SK-N-SH treated with all-trans-retinoic acid at 6 μM for 48 hours (cell line): ENCODE results near the gene WFDC5.

ENCODE experiments used
- GLIS3 ChIP-seq: fragments of 250-450 bp; sonication (Bioruptor Pico); IDR thresholded peaks from 2 replicates; pipeline ENCODE4 v1.5.0; 2020; ENCODE audit warnings: mild to moderate bottlenecking, moderate library complexity
- ISL1 ChIP-seq: fragments of 250-450 bp; sonication (Bioruptor Pico); IDR thresholded peaks from 2 replicates; pipeline ENCODE4 v2.1.2; 2022; ENCODE audit warnings: mild to moderate bottlenecking, moderate library complexity
- RARB ChIP-seq: fragments of 250-450 bp; sonication (Bioruptor Pico); IDR thresholded peaks from 2 replicates; pipeline ENCODE4 v1.8.0; 2021; ENCODE audit warnings: mild to moderate bottlenecking, moderate library complexity
- ZFP3 ChIP-seq: fragments of 250-450 bp; sonication (Bioruptor Pico); IDR thresholded peaks from 2 replicates; pipeline ENCODE4 v1.5.0; 2020; ENCODE audit warnings: mild to moderate bottlenecking, moderate library complexity
- ZFP30 ChIP-seq: fragments of 450-650 bp; formaldehyde crosslinking; IDR thresholded peaks from 2 replicates; pipeline ENCODE4 v1.5.0; 2022; ENCODE audit warnings: mild to moderate bottlenecking, moderate library complexity
- ZNF565 ChIP-seq: fragments of 450-650 bp; formaldehyde crosslinking; conservative IDR thresholded peaks from 2 replicates; pipeline ENCODE4 v1.5.0; 2020; ENCODE audit warnings: low read depth, mild to moderate bottlenecking, moderate library complexity
- ZNF8 ChIP-seq: fragments of 450-650 bp; formaldehyde crosslinking; IDR thresholded peaks from 2 replicates; pipeline ENCODE4 v1.5.0; 2020; ENCODE audit warnings: mild to moderate bottlenecking, moderate library complexity
- TF ChIP-seq, protein P1 (sequence below): fragments of 250-450 bp; sonication (Bioruptor Pico); IDR thresholded peaks from 2 replicates; pipeline ENCODE4 v1.8.0; 2020; ENCODE audit warnings: mild to moderate bottlenecking, moderate library complexity, borderline replicate concordance
- TF ChIP-seq, protein P2 (sequence below): fragments of 250-450 bp; sonication (Bioruptor Pico); IDR thresholded peaks from 2 replicates; pipeline ENCODE4 v1.5.1; 2020; ENCODE audit warnings: low read depth, mild to moderate bottlenecking, moderate library complexity

DNA sequence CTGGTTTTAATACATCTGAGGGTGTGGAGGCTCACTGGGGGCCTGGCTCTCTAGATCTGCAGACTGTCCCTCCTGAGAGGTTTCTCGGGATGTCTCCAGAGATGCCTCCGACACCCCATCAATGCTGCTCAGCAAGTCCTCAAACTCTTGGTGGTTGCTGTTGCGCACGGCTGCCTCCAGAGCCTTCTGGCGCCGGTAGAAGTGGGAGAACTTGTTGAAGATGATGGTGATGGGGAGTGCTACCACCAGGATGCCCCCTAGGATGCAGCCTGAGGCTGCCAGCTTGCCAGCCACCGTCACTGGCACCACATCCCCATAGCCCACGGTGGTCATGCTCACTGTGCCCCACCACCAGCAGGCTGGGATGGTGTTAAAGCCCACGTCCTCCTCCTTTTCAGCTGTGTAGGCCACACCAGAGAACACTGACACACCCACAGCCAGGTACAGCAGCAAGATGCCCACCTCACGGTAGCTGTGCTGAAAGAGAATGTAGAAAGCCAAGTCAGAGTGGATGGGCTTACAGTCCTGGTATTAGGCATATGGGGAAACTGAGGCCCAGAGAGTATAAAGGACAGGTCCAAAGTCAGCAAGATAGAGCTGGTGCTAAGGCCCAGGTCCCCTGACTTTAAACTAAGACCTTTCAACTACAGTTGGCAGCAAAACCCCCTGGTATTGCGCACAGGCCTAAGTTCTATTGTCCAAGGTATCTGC, 20.0 kb downstream of the WFDC5 start:
- TF ChIP-seq GLIS3 (CRISPR knock-in tag): no peak
- TF ChIP-seq ZFP3 (CRISPR knock-in tag): no peak
- TF ChIP-seq, protein P1, sequence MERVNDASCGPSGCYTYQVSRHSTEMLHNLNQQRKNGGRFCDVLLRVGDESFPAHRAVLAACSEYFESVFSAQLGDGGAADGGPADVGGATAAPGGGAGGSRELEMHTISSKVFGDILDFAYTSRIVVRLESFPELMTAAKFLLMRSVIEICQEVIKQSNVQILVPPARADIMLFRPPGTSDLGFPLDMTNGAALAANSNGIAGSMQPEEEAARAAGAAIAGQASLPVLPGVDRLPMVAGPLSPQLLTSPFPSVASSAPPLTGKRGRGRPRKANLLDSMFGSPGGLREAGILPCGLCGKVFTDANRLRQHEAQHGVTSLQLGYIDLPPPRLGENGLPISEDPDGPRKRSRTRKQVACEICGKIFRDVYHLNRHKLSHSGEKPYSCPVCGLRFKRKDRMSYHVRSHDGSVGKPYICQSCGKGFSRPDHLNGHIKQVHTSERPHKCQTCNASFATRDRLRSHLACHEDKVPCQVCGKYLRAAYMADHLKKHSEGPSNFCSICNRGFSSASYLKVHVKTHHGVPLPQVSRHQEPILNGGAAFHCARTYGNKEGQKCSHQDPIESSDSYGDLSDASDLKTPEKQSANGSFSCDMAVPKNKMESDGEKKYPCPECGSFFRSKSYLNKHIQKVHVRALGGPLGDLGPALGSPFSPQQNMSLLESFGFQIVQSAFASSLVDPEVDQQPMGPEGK (CRISPR knock-in tag): no peak
- no peak for TF ChIP-seq ZNF8 (CRISPR knock-in tag)
- TF ChIP-seq ZNF565: no peak
- no peak for TF ChIP-seq ZFP30 (CRISPR knock-in tag)
- no peak for TF ChIP-seq ISL1 (CRISPR knock-in tag)
- no peak for TF ChIP-seq RARB (CRISPR knock-in tag)
- TF ChIP-seq, protein P2, sequence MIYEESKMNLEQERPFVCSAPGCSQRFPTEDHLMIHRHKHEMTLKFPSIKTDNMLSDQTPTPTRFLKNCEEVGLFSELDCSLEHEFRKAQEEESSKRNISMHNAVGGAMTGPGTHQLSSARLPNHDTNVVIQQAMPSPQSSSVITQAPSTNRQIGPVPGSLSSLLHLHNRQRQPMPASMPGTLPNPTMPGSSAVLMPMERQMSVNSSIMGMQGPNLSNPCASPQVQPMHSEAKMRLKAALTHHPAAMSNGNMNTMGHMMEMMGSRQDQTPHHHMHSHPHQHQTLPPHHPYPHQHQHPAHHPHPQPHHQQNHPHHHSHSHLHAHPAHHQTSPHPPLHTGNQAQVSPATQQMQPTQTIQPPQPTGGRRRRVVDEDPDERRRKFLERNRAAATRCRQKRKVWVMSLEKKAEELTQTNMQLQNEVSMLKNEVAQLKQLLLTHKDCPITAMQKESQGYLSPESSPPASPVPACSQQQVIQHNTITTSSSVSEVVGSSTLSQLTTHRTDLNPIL (CRISPR knock-in tag): no peak
